GM12878 (cell line): ENCODE data around the gene FKBP6. TPM values are rescaled to one million over a fixed set of nuclear protein-coding genes. Genes with fewer than 3 reads are reported as not detected.

Source experiments
- ATAC-seq: fragments of 200-7000 bp; cut with Tn5 transposase; 3 replicates; pipeline ENCODE4 v1.9.1; 2020; ENCODE audit warnings: mild to moderate bottlenecking, moderate library complexity
- BruUV-seq: library from RNA; stranded (reverse); fragments of 400-500 nt; replicated peaks from 2 replicates; lab custom pipeline; 2021; lab: Mats Ljungman, UMichigan
- CTCF ChIA-PET: fragments of 300-600 bp; sonication (Branson Sonifier 250); formaldehyde crosslinking; extraction: SDS; loops from one replicate; lab custom pipeline; 2021; ENCODE audit warnings: inconsistent platforms; lab: Yijun Ruan, JAX
- POLR2A ChIA-PET: fragments of 350-600 bp; formaldehyde crosslinking; extraction: SDS; loops from one replicate; lab custom pipeline; 2021; ENCODE audit warnings: inconsistent platforms; lab: Charles Lee
- RAD21 ChIA-PET: fragments of 300-600 bp; sonication (Branson Sonifier 250); formaldehyde crosslinking; loops from one replicate; lab custom pipeline; 2023; ENCODE audit warnings: antibody characterized with exemption; ENCODE audit not compliant: unreplicated experiment; lab: Charles Lee
- SMC1A ChIA-PET: fragments of 300-600 bp; sonication (Branson Sonifier 250); formaldehyde crosslinking; loops from one replicate; lab custom pipeline; 2023; ENCODE audit not compliant: unreplicated experiment, uncharacterized antibody; lab: Charles Lee
- DNase-seq: peaks from one replicate; pipeline ENCODE4 v3.0.0-alpha.2; 2011; ENCODE audit warnings: low read depth, low spot score
- FAIRE-seq: peaks from 3 replicates; lab custom pipeline; 2011; peaks lifted over from hg19 to GRCh38; lab: Jason Lieb, UNC
- H2AFZ ChIP-seq: 2 replicates; pipeline ENCODE4 v1.6.0; 2011; ENCODE audit warnings: low read depth, low read length, control low read depth; ENCODE audit not compliant: control insufficient read depth
- H3K27ac ChIP-seq: 2 replicates; pipeline ENCODE4 v1.5.1; 2011; ENCODE audit warnings: control low read depth; ENCODE audit not compliant: control insufficient read depth, insufficient read depth
- H3K27me3 ChIP-seq, 2 experiments: replicated peaks in 1 of 2; 2 replicates each; pipeline versions ENCODE4 v1.6.0 to v1.6.1; 2011; ENCODE audit warnings: low read length in 1 of 2; ENCODE audit not compliant: control insufficient read depth in 2 of 2, insufficient read depth in 2 of 2
- H3K36me3 ChIP-seq, 2 experiments: 2 replicates each; pipeline ENCODE4 v1.5.1; 2011; ENCODE audit warnings: low read length in 1 of 2; ENCODE audit not compliant: control insufficient read depth in 2 of 2, insufficient read depth in 2 of 2
- H3K4me1 ChIP-seq: 2 replicates; pipeline ENCODE4 v1.6.1; 2011; ENCODE audit warnings: mild to moderate bottlenecking, low read length, moderate library complexity, mixed read lengths; ENCODE audit not compliant: control insufficient read depth, insufficient read depth
- H3K4me2 ChIP-seq: 2 replicates; pipeline ENCODE4 v1.6.0; 2011; ENCODE audit warnings: control low read depth; ENCODE audit not compliant: control insufficient read depth, insufficient read depth
- H3K4me3 ChIP-seq: fragments of 200-600 bp; sonication (generic); 2 replicates; pipeline ENCODE4 v1.5.1; 2016
- H3K79me2 ChIP-seq: 2 replicates; pipeline ENCODE4 v1.6.0; 2011; ENCODE audit warnings: low read length; ENCODE audit not compliant: control insufficient read depth, insufficient read depth
- H3K9ac ChIP-seq: 2 replicates; pipeline ENCODE4 v1.8.0; 2011; ENCODE audit warnings: low read length, control low read depth, mixed read lengths; ENCODE audit not compliant: control insufficient read depth, insufficient read depth
- H3K9me3 ChIP-seq: replicated peaks from 3 replicates; pipeline ENCODE4 v1.5.1; 2011; ENCODE audit warnings: mild to moderate bottlenecking, low read length; ENCODE audit not compliant: control insufficient read depth, insufficient read depth
- H4K20me1 ChIP-seq: 2 replicates; pipeline ENCODE4 v1.6.0; 2011; ENCODE audit not compliant: control insufficient read depth, insufficient read depth
- BHLHE40 ChIP-seq, 2 experiments: fragments of 450-650 bp in 1 of 2; IDR thresholded peaks; 2 replicates each; pipeline ENCODE4 v1.6.1; 2011 to 2017; ENCODE audit warnings: low read depth in 2 of 2, borderline replicate concordance in 1 of 2, improper control_type of control experiment in 1 of 2, low read length in 1 of 2, mild to moderate bottlenecking in 1 of 2
- RAD51 ChIP-seq: fragments of 450-650 bp; IDR thresholded peaks from 2 replicates; pipeline ENCODE4 v1.6.1; 2016; ENCODE audit warnings: moderate library complexity, mild to moderate bottlenecking, inconsistent platforms
- TCF3 ChIP-seq: IDR thresholded peaks from 2 replicates; pipeline ENCODE4 v1.6.1; 2012; ENCODE audit warnings: low read depth, mild to moderate bottlenecking, low read length, borderline replicate concordance; ENCODE audit not compliant: insufficient read depth
- ZNF592 ChIP-seq: fragments of 450-650 bp; IDR thresholded peaks from 2 replicates; pipeline ENCODE4 v1.6.1; 2017; ENCODE audit warnings: mild to moderate bottlenecking, moderate library complexity
- WGBS: methylation state at CpG from one replicate; pipeline ENCODE4 v1.1.6; 2016; ENCODE audit warnings: low lambda C conversion rate; ENCODE audit not compliant: insufficient replicate concordance, insufficient coverage; ENCODE audit errors: missing lambda C conversion rate; 5-methylcytosine and 5-hydroxymethylcytosine counted together
- in situ Hi-C: fragments of 300-500 bp; cut with MboI; formaldehyde crosslinking; loops from 9 replicates; pipeline ENCODE4 v1.14.3; 2018; ENCODE audit warnings: mixed read lengths
- intact Hi-C: fragments of 100-400 bp; cut with micrococcal nuclease; formaldehyde crosslinking; loops from one replicate; pipeline ENCODE4 v1.14.2; 2022; ENCODE audit not compliant: unreplicated experiment
- polyA plus RNA-seq, 11 experiments: library from polyadenylated mRNA; depleted of rRNA in 4 of 11; unstranded in 6 of 11; stranded (reverse) in 5 of 11; fragments of >200 nt; fragmentation: Nextera tagmentation in 4 of 11; fragmentation: Illumina TruSeq in 1 of 11; extraction: Ambion mirVana in 4 of 11; extraction: Trizol in 1 of 11; gene quantifications; 1 replicate in 1 of 11; 2 replicates in 10 of 11; pipeline versions ENCODE4 v1.2.1 to v1.2.3, GENCODE V29; 2011 to 2016; ENCODE audit warnings: inconsistent platforms in 2 of 11, missing spikeins in 2 of 11, low read depth in 1 of 11
- total RNA-seq, 4 experiments: library from RNA; depleted of rRNA in 3 of 4; stranded (reverse); fragments of >200 nt in 3 of 4; fragmentation: Illumina TruSeq in 1 of 4; extraction: Trizol in 1 of 4; gene quantifications; 2 replicates each; pipeline versions ENCODE4 v1.2.1 to v1.2.3, GENCODE V29; 2013 to 2021
- TF ChIP-seq, protein P1 (sequence below): IDR thresholded peaks from 2 replicates; pipeline ENCODE4 v1.6.1; 2011; ENCODE audit warnings: borderline replicate concordance, low read depth, mild to moderate bottlenecking, moderate library complexity, mixed read lengths, low read length; ENCODE audit not compliant: insufficient read depth; ENCODE audit errors: extremely low read length

FKBP6 gene
- total and polyA plus RNA-seq, 10 of the 15 experiments (the other 5 are each of a cell fraction or from before 2014, with no cell fraction given) = not detected

DNA sequence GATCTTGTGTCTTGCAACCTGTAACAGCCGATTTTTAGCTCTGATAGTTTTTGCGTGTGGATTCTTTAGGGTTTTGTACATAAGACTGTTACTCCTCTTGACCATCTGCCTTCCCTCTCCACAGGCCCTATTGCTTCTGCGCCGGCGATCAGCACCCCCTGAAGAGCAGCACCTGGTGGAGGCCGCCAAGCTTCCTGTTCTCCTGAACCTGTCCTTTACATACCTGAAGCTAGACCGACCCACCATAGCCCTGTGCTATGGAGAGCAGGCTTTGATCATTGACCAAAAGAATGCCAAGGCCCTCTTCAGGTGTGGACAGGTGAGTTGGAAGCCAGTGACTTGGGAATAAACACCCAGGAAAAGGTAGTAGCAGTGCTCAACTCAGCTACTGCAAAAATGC is 12.6 kb downstream of the FKBP6 start (continued):
- TF ChIP-seq ZNF592 = no peak

- POLR2A ChIA-PET = no interaction called here
- FAIRE-seq (no peak), DNase-seq (no peak), ATAC-seq (peak; percentile 78)
- RAD21 ChIA-PET = no interaction called here
- Histone ChIP-seq H3K9ac (no peak overlapping the region), H3K4me3 (no peak overlapping the region), H2AFZ (no peak overlapping the region), H4K20me1 (no peaks in the 10 kb centered on the region), H3K9me3 (no peaks in the 10 kb centered on the region), H3K27ac (no peak overlapping the region), H3K4me2 (no peak overlapping the region), H3K36me3 (no peaks in the 10 kb centered on the region), H3K4me1 (no peaks in the 10 kb centered on the region), H3K79me2 (no peaks in the 10 kb centered on the region), H3K27me3 (no peaks in the 10 kb centered on the region; a peak in 1 of 4 replicates)
- CTCF ChIA-PET = interaction anchor here (1.1 to 1.4 kb wide), 2 partner anchors 18 to 110 kb away, joined by 3 read pairs; no protein-coding TSS in a partner anchor
- intact Hi-C loops (no loop called here), in situ Hi-C loops (no loop called here)
- no TSS peak for BruUV-seq
- SMC1A ChIA-PET = no interaction called here
- TF ChIP-seq BHLHE40 (IDR thresholded peaks at IDR 0.05; ENCODE audit: borderline replicate concordance in 1 of 2, low read depth in 2 of 2, low read length in 1 of 2) (peak in 1 of 2 experiments; percentile 26; a peak in 1 of 4 replicates), TCF3 (no peak), RAD51 (peak; percentile 79; the same call in 1 of the 2 replicates)
- TF ChIP-seq, protein P1, sequence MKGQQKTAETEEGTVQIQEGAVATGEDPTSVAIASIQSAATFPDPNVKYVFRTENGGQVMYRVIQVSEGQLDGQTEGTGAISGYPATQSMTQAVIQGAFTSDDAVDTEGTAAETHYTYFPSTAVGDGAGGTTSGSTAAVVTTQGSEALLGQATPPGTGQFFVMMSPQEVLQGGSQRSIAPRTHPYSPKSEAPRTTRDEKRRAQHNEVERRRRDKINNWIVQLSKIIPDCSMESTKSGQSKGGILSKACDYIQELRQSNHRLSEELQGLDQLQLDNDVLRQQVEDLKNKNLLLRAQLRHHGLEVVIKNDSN = peak; percentile 12
- 38% methylated on average over 8 of the region's 8 CpGs for WGBS
These were observed 13.9 kb downstream of the FKBP6 start for GRCh38 chr7:73341877-73342276.
